Neural cell (in vitro differentiated cells): ENCODE data around the gene ANKS1B.

Experiments
- EP300 ChIP-seq: fragments of 450-650 bp; conservative IDR thresholded peaks from 2 replicates; pipeline ENCODE4 v1.6.1; 2014; ENCODE audit warnings: antibody characterized with exemption, mild to moderate bottlenecking, moderate library complexity; ENCODE audit not compliant: poor library complexity, severe bottlenecking
- EZH2 ChIP-seq: fragments of 200-600, 300-800 bp; shearing (Covaris generic), sonication (generic); IDR thresholded peaks from 2 replicates; pipeline ENCODE4 v1.6.1; 2014; ENCODE audit warnings: antibody characterized with exemption, low read length, borderline replicate concordance, mild to moderate bottlenecking; ENCODE audit not compliant: insufficient read depth, poor library complexity, severe bottlenecking
- TF ChIP-seq, protein P1 (sequence below): fragments of 450-650 bp; IDR thresholded peaks from 2 replicates; pipeline ENCODE4 v1.5.1; 2014; ENCODE audit warnings: antibody characterized with exemption, mild to moderate bottlenecking, moderate library complexity; ENCODE audit not compliant: poor library complexity, severe bottlenecking
- TF ChIP-seq, protein P2 (sequence below): IDR thresholded peaks from 2 replicates; pipeline ENCODE4 v1.6.1; 2012; ENCODE audit warnings: borderline replicate concordance

DNA sequence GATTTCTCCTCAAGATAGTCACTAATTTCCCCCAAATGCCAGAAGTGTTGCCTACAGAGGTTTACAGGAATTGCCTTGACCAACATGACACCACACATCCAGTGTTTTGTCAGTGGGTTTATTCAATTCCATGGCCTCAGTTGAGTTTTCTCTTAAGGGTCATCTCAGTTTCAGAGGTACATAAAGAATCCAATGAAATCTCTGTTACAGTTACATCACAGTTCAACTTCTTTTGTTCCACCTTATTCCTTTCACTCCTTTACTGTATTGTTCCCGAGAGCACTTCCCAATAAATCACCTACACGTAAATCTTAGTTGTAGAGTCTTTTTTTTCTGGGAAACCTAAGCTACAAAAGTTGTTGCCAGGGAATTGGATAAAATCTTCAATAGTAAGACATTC is 410.8 kb downstream of the ANKS1B start:
- TF ChIP-seq, protein P1, sequence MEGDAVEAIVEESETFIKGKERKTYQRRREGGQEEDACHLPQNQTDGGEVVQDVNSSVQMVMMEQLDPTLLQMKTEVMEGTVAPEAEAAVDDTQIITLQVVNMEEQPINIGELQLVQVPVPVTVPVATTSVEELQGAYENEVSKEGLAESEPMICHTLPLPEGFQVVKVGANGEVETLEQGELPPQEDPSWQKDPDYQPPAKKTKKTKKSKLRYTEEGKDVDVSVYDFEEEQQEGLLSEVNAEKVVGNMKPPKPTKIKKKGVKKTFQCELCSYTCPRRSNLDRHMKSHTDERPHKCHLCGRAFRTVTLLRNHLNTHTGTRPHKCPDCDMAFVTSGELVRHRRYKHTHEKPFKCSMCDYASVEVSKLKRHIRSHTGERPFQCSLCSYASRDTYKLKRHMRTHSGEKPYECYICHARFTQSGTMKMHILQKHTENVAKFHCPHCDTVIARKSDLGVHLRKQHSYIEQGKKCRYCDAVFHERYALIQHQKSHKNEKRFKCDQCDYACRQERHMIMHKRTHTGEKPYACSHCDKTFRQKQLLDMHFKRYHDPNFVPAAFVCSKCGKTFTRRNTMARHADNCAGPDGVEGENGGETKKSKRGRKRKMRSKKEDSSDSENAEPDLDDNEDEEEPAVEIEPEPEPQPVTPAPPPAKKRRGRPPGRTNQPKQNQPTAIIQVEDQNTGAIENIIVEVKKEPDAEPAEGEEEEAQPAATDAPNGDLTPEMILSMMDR: no peak
- TF ChIP-seq, protein P2, sequence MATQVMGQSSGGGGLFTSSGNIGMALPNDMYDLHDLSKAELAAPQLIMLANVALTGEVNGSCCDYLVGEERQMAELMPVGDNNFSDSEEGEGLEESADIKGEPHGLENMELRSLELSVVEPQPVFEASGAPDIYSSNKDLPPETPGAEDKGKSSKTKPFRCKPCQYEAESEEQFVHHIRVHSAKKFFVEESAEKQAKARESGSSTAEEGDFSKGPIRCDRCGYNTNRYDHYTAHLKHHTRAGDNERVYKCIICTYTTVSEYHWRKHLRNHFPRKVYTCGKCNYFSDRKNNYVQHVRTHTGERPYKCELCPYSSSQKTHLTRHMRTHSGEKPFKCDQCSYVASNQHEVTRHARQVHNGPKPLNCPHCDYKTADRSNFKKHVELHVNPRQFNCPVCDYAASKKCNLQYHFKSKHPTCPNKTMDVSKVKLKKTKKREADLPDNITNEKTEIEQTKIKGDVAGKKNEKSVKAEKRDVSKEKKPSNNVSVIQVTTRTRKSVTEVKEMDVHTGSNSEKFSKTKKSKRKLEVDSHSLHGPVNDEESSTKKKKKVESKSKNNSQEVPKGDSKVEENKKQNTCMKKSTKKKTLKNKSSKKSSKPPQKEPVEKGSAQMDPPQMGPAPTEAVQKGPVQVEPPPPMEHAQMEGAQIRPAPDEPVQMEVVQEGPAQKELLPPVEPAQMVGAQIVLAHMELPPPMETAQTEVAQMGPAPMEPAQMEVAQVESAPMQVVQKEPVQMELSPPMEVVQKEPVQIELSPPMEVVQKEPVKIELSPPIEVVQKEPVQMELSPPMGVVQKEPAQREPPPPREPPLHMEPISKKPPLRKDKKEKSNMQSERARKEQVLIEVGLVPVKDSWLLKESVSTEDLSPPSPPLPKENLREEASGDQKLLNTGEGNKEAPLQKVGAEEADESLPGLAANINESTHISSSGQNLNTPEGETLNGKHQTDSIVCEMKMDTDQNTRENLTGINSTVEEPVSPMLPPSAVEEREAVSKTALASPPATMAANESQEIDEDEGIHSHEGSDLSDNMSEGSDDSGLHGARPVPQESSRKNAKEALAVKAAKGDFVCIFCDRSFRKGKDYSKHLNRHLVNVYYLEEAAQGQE: no peak
- TF ChIP-seq EP300 (no peak), EZH2 (no peak)
